Measurements from ENCODE around the gene HNRNPUL2.

HNRNPUL2 gene

DNA sequence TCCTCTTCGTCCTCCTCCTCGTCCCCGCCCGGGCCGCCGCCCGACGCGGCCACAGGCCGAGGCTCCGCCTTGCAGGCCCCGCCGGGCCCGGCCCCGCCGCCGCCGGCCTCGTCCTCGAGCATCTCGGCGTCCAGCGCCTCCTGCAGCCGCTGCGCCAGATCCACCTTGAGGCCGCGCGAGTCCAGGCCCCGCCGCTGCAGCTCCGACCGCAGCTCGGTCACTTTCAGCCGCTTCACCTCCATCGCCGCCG, 417 bp downstream of the HNRNPUL2 start:
- DNase-seq (ENCODE audit: low spot score), result no peak

DNA sequence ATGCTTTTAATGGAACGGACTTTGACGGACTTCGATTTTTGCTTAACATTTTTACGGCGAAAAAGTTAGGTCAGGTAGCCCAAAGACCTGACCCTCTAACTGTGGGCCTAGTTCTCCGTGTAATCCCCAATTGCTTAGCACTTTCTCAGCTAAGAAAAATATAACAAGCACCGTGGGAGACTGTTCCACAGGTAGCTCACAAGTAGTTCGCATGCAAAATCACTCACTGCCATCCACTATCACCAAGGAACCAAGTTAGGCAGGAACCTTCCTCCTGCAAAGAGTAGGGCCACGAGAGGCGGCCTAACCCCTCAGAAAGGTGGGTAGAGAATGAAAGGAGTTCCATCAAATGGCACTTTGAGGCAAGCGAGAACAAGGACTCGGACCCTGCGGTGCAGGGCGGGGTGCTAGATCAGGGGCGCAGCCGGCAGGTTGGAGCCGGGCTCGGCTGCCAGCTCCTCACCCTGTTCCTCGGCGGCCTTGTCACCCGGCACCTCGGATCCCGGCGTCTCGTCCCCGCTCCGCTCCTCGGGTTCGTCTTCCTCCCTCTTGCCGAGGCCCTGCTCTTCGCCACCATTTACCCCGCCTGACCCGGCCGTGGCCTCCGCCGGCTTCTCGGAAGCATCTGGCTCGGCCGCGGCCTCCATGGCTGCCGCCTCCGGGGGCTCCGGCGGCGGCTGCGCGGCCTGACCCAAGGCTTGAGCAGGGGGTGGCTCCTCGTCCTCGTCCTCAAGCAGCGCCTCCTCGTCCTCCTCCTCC, 922 bp downstream of the HNRNPUL2 start:
- no peak for DNase-seq (ENCODE audit: low spot score)

DNA sequence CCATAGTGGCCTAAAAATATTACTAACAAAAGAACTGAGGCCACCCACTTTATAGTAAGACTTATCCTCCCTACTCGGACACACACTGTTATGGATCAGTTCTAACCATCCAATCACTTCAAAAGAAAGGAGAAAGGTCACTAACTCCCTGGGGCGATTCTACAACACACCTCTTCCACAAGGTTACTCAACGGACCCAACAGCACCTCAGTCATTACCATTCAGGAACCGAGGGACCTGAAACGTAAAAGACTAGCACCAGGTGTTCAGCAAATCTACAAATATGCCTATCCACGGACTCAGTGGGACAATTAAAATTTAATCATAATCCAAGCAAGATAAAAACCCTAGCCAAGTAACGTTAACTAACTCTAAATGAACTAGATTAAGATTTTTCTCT, 1.6 kb downstream of the HNRNPUL2 start:
- DNase-seq (ENCODE audit: low spot score), result no peak

DNA sequence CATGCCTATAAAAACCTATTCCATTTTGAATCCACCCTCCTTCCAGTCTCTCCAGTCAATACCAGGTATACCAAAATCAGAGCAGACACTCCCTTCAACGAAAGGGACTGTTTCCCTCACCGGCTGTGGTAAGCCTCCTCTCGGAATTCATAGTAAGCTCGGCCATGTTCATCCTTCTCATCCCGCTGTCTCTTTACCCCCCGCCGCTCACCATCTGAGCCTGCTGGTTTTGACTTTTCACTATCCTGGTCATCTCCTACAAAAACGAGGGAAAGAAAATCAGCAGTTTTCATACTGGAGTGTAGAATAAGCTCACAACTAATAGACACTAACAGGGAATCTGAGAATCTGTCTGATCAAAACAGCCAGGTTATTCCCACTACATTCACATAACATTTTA, 3.1 kb downstream of the HNRNPUL2 start:
- no peak for DNase-seq (ENCODE audit: low spot score)

DNA sequence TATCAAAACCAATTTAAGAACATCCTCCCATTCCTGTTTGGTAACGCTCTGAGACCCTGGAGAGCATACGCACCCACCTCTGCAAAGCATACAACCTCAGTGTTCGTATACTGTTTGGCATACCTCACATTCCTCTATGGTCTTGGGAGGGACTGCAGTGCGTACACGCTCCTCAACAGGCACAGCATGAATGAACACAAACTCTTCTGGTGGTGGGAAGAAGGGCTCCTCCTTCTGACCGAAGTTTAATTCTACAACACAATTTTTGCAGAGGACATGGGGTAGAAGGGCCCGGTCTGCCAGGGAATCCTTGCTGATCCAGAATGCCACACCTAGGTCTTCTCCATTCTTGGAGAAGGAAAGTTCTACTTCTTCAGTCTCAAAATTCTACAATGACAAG, 5.3 kb downstream of the HNRNPUL2 start:
- no peak for DNase-seq (ENCODE audit: low spot score)

DNA sequence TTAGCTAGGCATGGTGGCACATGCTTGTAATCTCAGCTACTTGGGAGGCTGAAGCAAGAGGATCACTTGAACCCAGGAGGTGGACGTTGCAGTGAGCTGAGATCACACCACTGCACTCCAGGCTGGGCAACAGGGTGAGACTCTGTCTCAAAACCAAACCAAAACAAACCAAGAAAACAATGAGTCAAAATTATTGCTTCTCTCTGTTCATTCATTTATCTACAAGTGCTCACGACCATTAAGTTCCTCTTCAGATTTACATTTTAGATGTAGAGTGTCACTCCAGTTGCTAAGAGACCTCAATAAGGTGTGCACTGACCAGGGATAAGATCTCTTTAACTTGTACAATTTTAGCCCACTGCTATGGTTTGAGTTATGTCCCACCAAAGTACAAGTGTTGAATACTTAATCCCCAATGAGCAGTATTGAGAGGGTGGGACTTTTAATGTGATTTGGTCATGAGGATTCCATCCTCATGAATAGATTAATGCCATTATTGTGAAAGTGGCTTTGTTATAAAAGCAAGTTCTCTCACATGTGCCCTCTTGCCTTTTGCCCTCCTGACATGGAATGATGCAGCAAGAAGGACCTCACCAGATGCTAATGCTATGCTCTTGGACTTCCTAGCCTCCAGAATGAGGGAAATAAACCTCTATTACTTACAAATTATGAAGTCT, 7.8 kb downstream of the HNRNPUL2 start:
- no peak for DNase-seq (ENCODE audit: low spot score)

DNA sequence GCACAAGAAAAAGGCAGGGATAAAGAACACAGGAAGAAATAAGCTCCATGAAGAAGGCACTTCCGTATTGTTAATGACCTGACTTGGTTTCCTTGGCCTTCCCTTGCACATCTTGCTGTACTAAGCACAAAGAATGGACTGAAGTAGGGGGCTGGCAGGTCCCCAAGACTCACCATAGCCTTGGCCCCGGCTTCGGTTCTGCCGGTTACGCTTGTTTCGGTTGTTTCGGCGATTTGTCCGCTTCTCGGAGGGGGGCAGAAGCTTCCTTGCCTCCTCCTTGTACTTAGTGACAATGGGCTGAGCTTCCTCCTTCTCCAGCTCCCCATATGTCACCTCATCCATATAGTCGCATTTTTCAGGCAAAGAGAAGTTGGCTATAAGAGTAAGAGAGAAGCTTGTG, 10.4 kb downstream of the HNRNPUL2 start:
- no peak for DNase-seq (ENCODE audit: low spot score)

DNA sequence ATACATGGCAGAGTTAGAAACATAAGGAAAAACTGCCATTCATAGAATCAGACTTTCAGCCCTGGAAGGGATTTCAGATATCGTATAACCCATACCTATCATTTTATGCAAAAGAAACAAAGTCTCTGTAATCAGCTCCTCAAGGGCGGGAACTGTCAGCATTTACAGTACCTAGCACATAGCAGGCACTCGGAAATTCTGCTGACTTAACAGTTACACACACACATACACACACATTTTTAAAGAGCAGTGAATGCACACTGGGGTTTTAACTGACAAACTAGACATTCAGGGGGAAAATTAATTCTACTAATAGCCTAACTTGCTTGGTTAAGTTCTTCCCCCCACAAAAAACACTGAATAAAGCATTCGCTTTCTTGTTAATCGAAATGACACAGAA, 11.1 kb downstream of the HNRNPUL2 start:
- DNase-seq (ENCODE audit: low spot score), result no peak

DNA sequence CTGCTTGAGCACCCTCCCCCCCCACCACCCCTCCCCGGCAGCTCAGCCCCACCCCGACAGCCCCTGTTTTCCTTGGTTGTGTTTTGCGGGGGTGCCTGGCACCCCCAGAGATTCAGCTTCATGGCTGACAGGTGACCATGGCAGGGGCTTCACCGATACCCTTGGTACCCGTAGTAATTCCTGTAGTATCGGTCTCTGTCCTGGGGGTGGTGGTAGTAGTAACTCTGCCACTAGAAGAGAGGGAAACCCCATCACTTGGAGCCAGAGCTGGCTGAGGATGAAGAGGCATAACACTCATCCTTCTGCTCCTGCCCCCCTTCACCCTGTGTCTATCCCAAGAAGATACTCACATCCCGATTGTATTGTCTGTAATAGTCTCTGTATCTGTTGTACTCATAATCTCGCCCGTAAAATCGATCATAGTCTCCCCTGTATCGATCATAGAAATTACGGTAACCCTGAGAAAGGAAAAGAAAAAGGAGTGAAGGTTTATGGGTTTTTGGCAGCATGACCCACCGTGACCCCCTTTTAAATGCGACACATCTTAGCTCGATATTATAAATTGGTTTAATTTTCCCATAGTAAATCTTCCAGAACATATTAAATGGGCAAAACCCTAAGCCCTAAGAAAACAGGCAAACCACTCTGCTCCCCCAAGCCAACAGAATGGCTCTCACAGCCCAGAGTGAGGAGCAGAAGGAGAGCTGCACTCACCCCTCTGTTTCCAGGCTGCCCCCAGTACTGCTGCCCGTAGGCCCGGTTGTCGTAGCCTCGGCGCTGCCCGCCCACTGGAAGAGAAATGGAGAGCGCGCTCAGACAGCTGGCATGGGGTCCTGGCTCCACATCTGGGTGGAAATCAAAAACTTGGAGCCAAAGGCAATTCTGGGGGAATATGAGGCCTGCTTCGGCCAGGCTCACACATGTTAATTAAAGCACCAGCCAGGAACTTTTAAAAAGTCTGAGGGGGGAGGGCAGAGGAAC, 11.8 kb downstream of the HNRNPUL2 start:
- DNase-seq (ENCODE audit: low spot score), result no peak

DNA sequence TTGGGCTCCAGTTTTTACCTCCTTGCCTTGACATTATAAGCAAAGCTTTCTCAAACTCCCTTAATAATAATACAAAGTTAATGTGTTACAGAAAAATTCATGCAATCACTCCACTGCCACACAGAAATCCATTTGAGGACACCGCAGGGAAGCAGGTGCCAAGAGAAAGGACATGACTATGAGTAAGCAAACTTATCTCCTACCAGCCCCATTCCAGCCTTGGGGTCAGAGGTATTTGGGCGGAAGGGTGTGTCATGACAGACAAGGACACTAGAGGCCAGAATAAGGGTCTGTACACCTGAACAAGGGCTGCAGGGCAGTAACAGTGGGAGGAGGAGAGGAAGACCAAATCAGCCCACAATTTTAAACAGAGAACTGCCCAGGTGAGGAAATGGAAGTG, 13.9 kb downstream of the HNRNPUL2 start:
- DNase-seq (ENCODE audit: low spot score), result no peak

DNA sequence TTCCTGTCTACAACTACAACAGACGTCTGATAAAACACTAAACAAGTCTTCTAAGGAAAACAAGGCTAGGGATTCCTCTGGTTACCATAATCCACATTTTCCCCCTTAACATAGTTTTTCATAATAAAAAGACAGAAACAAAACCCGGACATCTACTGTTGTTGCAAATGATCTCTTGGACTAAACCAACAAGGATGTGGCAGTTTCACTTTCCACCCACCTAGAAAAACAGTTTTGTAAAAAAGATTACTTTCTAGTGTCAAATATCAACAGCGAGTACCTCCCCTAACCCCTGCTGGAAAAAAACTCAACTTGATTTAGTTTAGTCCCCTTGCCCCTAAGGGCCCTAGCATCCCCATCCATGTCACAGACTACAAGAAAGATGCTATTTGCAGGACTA, 14.4 kb downstream of the HNRNPUL2 start:
- DNase-seq (ENCODE audit: low spot score), result no peak

DNA sequence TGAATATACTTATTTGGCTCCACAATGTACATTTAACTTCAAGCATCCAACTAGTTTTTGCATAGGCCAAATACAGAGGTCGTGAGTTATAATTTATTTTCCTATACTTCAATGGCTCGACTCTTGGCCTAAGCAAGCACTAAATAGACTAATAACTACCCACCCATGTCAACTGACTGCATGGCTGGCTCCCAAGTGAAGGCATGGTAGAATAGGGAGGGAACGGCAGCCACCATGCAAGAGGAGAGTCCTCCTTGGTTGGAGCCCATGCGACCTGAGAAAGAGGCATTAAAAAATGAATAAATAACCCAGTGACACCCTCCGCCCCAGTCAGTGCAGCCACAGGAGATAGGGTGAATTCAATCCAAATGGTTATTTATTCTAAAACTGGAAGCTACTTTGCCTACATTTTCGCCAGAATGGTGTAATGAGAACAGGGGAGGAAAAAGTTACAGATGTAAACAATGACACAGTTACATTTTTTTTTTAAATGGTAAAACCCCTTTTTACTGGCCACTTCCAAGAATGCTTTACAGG, 14.9 kb downstream of the HNRNPUL2 start:
- DNase-seq (ENCODE audit: low spot score), result no peak

DNA sequence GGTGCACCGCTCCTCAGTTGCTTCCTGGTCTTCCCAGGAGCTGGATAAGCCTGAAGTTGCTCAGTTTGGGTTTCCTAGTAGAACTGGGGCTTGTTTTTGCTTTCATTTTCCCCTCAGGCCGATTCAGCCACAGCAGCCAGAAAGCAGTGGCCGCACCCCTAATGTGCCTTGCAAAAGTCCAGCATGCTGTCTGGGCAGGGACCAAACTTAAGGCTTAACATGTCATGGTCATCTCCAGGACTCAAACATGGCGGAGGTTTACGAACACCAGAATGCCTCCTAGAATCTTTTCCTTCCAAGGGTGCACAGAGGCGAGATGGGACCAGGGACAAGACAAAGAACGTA, 17.3 kb downstream of the HNRNPUL2 start:
- DNase-seq (ENCODE audit: low spot score), result peak; percentile 54

DNA sequence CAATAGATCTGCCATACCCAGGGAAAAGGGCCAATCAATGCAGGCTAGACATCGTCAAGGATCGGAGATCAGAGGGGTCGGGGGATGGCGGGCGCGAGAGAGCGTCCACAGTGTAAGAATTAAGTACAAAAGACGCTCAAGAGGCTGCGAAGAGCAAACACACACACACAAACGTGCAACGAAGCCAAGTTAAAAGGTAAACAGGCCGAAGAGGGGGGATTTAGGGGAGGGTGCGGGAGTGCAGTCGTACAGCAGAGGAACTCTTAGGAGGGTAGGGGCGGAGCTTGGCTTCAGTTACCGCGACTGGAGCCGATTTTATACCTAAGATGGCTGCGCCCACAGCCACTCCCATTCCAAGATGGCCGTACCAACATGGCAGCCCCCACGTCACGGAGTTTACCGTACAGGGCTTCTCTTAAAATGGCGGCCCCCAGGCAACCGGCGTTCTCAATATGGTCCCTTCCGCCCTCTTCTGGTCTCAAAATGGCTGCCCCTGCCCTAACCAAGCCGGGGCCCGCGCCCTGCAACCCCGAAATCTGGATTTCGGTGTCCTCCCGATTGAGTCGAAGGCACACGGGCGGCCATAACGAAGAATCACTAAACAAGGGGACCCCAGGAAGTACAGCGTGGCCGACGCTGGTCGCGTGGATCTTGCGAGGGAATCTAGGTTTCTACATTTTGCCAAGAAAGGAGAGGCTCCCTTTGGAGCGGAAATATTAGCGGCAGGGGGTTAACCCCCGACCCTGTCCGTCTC, 17.8 kb downstream of the HNRNPUL2 start:
- peak; percentile 94 for DNase-seq (ENCODE audit: low spot score)

DNA sequence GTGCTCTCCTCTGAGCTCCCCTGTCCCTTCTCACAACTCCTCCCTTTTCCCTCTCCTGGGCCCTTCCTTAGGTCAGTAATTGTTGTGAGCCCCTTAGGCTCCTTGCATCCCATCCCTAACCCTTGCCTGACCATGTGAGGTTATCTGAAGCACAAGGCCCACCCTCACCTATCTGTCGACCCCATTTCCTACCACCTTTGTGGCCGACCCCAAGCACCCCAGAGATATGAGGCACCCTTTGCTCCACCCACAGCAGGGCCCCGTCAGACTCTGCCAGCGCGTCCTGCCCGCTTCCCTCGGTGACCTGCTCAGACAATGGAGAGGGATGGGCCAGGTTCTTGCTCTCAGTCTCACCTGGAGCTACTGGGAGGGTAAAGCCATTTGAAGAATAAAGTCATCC, 18.5 kb downstream of the HNRNPUL2 start:
- no peak for DNase-seq (ENCODE audit: low spot score)

DNA sequence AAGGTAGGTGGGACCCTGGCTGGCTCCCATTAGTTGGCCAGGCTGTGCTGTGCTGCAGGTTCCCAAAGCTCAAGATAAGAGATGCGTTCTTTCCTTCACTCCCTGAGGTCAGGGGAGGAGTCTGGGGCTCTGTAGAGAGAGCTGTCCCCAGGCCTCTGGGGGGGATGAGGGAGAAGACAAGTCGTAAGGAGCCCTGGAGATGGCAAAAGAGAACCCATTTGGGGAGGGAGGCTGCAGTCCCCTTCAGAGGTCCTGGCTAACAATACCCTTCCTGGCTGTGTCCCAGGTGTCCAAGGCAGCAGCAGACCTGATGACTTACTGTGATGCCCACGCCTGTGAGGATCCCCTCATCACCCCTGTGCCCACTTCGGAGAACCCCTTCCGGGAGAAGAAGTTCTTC, 18.9 kb downstream of the HNRNPUL2 start:
- DNase-seq (ENCODE audit: low spot score), result no peak

DNA sequence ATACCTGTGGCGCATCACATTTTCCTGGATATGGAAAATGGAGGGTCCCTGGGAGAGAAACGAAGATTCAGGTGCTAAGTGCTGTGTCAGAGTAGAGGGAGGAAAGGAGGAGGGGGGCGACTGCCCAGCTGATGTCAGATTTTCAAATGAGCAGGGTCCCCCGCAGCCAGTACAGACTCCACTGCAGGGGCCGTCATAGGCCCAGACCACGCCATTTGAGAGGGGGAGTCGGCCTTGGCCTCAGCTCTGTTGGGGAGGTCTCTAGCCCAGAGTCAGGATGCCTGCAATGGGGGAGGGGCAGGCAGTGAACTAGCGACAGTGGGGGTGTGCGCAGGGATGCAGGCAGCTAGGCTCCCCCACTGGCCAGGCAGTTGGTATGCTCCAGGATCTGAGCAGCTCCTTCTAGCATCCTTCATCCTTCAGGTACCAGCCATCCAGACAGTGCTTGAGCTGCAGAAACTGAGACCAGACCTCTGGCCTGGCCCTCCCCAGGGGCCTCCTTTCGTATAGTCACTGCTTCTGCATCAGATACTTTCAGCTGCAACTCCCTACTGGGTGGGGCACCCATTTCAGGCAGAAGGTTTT, 19.9 kb downstream of the HNRNPUL2 start, which contains the start of the genes BSCL2 and GNG3:
BSCL2 (minus strand) TSS at position 148 of the 585 bp plus-strand sequence. CDS start 229 bp downstream, outside the sequence.
GNG3 (plus strand) TSS at position 400 of the 585 bp plus-strand sequence. CDS start 620 bp downstream, outside the sequence.
- DNase-seq (ENCODE audit: low spot score), result no peak

DNA sequence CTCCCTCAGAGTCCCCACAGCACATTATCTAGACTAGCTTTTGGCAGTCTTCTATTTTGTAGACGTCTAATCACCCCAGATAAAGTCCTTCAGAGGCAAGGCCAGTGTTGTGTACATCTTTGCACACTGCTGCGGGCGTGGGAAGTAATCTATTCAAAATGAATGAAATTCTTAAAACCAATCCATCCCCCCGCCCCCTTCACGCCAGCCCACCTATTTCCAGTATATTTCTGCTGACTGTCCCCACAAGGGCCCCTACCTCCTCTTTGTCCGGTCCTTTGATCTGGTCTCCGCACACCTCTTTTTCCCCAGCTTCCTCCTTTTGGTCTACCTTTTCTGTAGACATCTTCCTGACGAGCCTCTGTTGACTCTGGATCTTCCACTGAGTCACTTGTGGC, 20.4 kb downstream of the HNRNPUL2 start:
- no peak for DNase-seq (ENCODE audit: low spot score)

DNA sequence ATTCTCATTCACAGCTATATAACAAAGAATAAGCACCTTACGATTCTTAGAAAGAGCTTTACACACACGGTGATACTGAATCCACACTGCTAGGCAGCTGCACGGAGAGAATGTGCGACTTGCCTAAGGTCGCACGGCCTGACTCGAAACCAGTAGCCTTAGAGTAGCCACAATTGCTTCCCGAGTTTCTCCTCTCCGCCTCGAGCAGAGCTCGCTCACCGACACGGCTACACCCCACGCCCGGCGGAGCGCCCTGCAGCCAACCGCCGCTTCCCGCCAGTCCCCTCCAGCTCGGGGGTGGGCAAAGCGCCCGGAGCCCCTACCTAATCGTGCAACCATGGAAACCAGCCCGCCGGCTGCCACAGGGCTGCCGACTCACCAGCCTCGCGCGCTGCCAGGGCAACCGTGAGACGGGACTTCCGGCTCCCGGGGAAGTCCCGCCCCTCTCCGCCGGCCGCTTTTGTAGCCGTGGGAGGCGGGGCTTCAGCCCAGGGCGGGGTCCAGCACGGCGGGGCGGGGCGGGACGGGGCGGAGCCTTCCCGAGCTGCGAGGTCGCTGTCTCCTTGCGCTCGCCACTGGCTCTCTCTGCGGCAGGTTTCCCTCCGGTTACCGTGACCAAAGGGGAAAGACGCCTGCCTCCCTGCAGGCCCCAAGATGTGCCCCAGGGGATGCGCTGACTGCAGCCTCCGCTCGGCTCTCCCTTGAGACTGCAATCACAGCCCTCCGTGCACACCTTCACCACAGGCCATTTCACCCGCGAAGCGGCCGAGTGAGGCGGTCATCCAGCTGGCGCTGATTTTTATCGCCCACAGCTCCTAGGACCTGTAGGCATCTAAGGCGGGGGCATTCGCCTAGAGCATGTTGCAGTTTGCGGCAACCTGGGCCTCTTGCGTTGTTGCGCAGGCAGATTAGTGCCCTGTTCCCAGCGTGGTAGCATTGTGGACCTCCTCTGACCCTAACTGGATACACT, 21.1 kb downstream of the HNRNPUL2 start:
- peak; percentile 96 for DNase-seq (ENCODE audit: low spot score)

DNA sequence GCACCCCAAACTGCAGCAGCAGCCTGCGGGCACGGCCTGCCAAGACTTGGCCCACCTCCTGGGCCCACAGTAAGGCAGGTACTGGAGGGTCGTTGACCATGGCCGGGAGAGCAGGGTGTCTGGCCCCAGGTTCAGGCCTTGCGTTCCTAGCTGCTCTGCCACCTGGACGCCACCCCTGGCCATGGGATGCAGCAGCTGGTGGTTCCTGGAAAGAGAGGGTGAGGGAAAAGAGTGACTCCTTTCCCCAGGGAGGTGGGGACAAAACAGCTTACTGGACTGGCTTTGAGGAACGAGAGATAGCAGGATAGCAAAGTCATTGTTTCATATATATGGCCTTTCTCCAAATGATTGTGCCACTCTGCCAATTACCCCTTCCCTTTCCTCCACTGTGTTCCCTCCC, 21.8 kb downstream of the HNRNPUL2 start:
- no peak for DNase-seq (ENCODE audit: low spot score)
